GM12878 (cell line): ENCODE results near the gene IQCK. TPM values are rescaled to one million over a fixed set of nuclear protein-coding genes. Genes with fewer than 3 reads are reported as not detected.

Source experiments
- ATAC-seq: fragments of 200-7000 bp; cut with Tn5 transposase; 3 replicates; pipeline ENCODE4 v1.9.1; 2020; ENCODE audit warnings: mild to moderate bottlenecking, moderate library complexity
- BruUV-seq: library from RNA; stranded (reverse); fragments of 400-500 nt; replicated peaks from 2 replicates; lab custom pipeline; 2021; lab: Mats Ljungman, UMichigan
- CTCF ChIA-PET: fragments of 300-600 bp; sonication (Branson Sonifier 250); formaldehyde crosslinking; extraction: SDS; loops from one replicate; lab custom pipeline; 2021; ENCODE audit warnings: inconsistent platforms; lab: Yijun Ruan, JAX
- POLR2A ChIA-PET: fragments of 350-600 bp; formaldehyde crosslinking; extraction: SDS; loops from one replicate; lab custom pipeline; 2021; ENCODE audit warnings: inconsistent platforms; lab: Charles Lee
- RAD21 ChIA-PET: fragments of 300-600 bp; sonication (Branson Sonifier 250); formaldehyde crosslinking; loops from one replicate; lab custom pipeline; 2023; ENCODE audit warnings: antibody characterized with exemption; ENCODE audit not compliant: unreplicated experiment; lab: Charles Lee
- SMC1A ChIA-PET: fragments of 300-600 bp; sonication (Branson Sonifier 250); formaldehyde crosslinking; loops from one replicate; lab custom pipeline; 2023; ENCODE audit not compliant: unreplicated experiment, uncharacterized antibody; lab: Charles Lee
- DNase-seq: peaks from one replicate; pipeline ENCODE4 v3.0.0-alpha.2; 2011; ENCODE audit warnings: low read depth, low spot score
- FAIRE-seq: peaks from 3 replicates; lab custom pipeline; 2011; peaks lifted over from hg19 to GRCh38; lab: Jason Lieb, UNC
- H2AFZ ChIP-seq: 2 replicates; pipeline ENCODE4 v1.6.0; 2011; ENCODE audit warnings: low read depth, low read length, control low read depth; ENCODE audit not compliant: control insufficient read depth
- H3K27ac ChIP-seq: 2 replicates; pipeline ENCODE4 v1.5.1; 2011; ENCODE audit warnings: control low read depth; ENCODE audit not compliant: control insufficient read depth, insufficient read depth
- H3K27me3 ChIP-seq, 2 experiments: replicated peaks in 1 of 2; 2 replicates each; pipeline versions ENCODE4 v1.6.0 to v1.6.1; 2011; ENCODE audit warnings: low read length in 1 of 2; ENCODE audit not compliant: control insufficient read depth in 2 of 2, insufficient read depth in 2 of 2
- H3K36me3 ChIP-seq, 2 experiments: 2 replicates each; pipeline ENCODE4 v1.5.1; 2011; ENCODE audit warnings: low read length in 1 of 2; ENCODE audit not compliant: control insufficient read depth in 2 of 2, insufficient read depth in 2 of 2
- H3K4me1 ChIP-seq: 2 replicates; pipeline ENCODE4 v1.6.1; 2011; ENCODE audit warnings: mild to moderate bottlenecking, low read length, moderate library complexity, mixed read lengths; ENCODE audit not compliant: control insufficient read depth, insufficient read depth
- H3K4me2 ChIP-seq: 2 replicates; pipeline ENCODE4 v1.6.0; 2011; ENCODE audit warnings: control low read depth; ENCODE audit not compliant: control insufficient read depth, insufficient read depth
- H3K4me3 ChIP-seq: fragments of 200-600 bp; sonication (generic); 2 replicates; pipeline ENCODE4 v1.5.1; 2016
- H3K79me2 ChIP-seq: 2 replicates; pipeline ENCODE4 v1.6.0; 2011; ENCODE audit warnings: low read length; ENCODE audit not compliant: control insufficient read depth, insufficient read depth
- H3K9ac ChIP-seq: 2 replicates; pipeline ENCODE4 v1.8.0; 2011; ENCODE audit warnings: low read length, control low read depth, mixed read lengths; ENCODE audit not compliant: control insufficient read depth, insufficient read depth
- H3K9me3 ChIP-seq: replicated peaks from 3 replicates; pipeline ENCODE4 v1.5.1; 2011; ENCODE audit warnings: mild to moderate bottlenecking, low read length; ENCODE audit not compliant: control insufficient read depth, insufficient read depth
- H4K20me1 ChIP-seq: 2 replicates; pipeline ENCODE4 v1.6.0; 2011; ENCODE audit not compliant: control insufficient read depth, insufficient read depth
- ATF3 ChIP-seq: IDR thresholded peaks from 2 replicates; pipeline ENCODE4 v1.6.1; 2011; ENCODE audit warnings: low read depth, mild to moderate bottlenecking, low read length, moderate library complexity, borderline replicate concordance; ENCODE audit errors: extremely low read depth
- CBFB ChIP-seq: IDR thresholded peaks from 2 replicates; pipeline ENCODE4 v1.6.1; 2016; ENCODE audit warnings: antibody characterized with exemption, low read depth
- CBX5 ChIP-seq: sonication (generic); IDR thresholded peaks from 2 replicates; pipeline ENCODE4 v1.6.1; 2016; ENCODE audit warnings: low read depth, moderate library complexity, mild to moderate bottlenecking, inconsistent platforms
- E2F8 ChIP-seq: fragments of 450-650 bp; IDR thresholded peaks from 2 replicates; pipeline ENCODE4 v1.6.1; 2018; ENCODE audit warnings: mild to moderate bottlenecking, low read depth, moderate library complexity; ENCODE audit not compliant: partially characterized antibody
- KAT2A ChIP-seq: conservative IDR thresholded peaks from 2 replicates; pipeline ENCODE4 v1.6.1; 2011; ENCODE audit warnings: low read depth, low read length; ENCODE audit not compliant: control insufficient read depth
- MAX ChIP-seq: IDR thresholded peaks from 2 replicates; pipeline ENCODE4 v1.6.1; 2012; ENCODE audit warnings: low read depth, low read length, improper control_type of control experiment
- NFYA ChIP-seq: IDR thresholded peaks from 2 replicates; pipeline ENCODE4 v1.6.1; 2011; ENCODE audit warnings: low read depth, mild to moderate bottlenecking, low read length, improper control_type of control experiment, borderline replicate concordance
- SKIL ChIP-seq: fragments of 450-650 bp; IDR thresholded peaks from 2 replicates; pipeline ENCODE4 v1.6.1; 2017; ENCODE audit warnings: mild to moderate bottlenecking, low read depth, inconsistent platforms; ENCODE audit not compliant: poor library complexity, severe bottlenecking
- SUZ12 ChIP-seq: fragments of 200-600 bp; sonication (generic); IDR thresholded peaks from one replicate; pipeline ENCODE4 v1.6.1; 2018; ENCODE audit warnings: antibody characterized with exemption, mild to moderate bottlenecking; ENCODE audit not compliant: unreplicated experiment
- TARDBP ChIP-seq: IDR thresholded peaks from 2 replicates; pipeline ENCODE4 v1.6.1; 2016; ENCODE audit warnings: borderline replicate concordance
- TCF12 ChIP-seq: IDR thresholded peaks from 2 replicates; pipeline ENCODE4 v1.6.1; 2011; ENCODE audit warnings: low read depth, mild to moderate bottlenecking, low read length
- ZBTB4 ChIP-seq: fragments of 450-650 bp; formaldehyde crosslinking; IDR thresholded peaks from 2 replicates; pipeline ENCODE4 v1.4.0; 2022; ENCODE audit warnings: mild to moderate bottlenecking, moderate library complexity
- ZSCAN29 ChIP-seq: fragments of 450-650 bp; IDR thresholded peaks from 2 replicates; pipeline ENCODE4 v1.6.1; 2017; ENCODE audit warnings: mild to moderate bottlenecking, moderate library complexity
- WGBS: methylation state at CpG from one replicate; pipeline ENCODE4 v1.1.6; 2016; ENCODE audit warnings: low lambda C conversion rate; ENCODE audit not compliant: insufficient replicate concordance, insufficient coverage; ENCODE audit errors: missing lambda C conversion rate; 5-methylcytosine and 5-hydroxymethylcytosine counted together
- in situ Hi-C: fragments of 300-500 bp; cut with MboI; formaldehyde crosslinking; loops from 9 replicates; pipeline ENCODE4 v1.14.3; 2018; ENCODE audit warnings: mixed read lengths
- intact Hi-C: fragments of 100-400 bp; cut with micrococcal nuclease; formaldehyde crosslinking; loops from one replicate; pipeline ENCODE4 v1.14.2; 2022; ENCODE audit not compliant: unreplicated experiment
- polyA plus RNA-seq, 11 experiments: library from polyadenylated mRNA; depleted of rRNA in 4 of 11; unstranded in 6 of 11; stranded (reverse) in 5 of 11; fragments of >200 nt; fragmentation: Nextera tagmentation in 4 of 11; fragmentation: Illumina TruSeq in 1 of 11; extraction: Ambion mirVana in 4 of 11; extraction: Trizol in 1 of 11; gene quantifications; 1 replicate in 1 of 11; 2 replicates in 10 of 11; pipeline versions ENCODE4 v1.2.1 to v1.2.3, GENCODE V29; 2011 to 2016; ENCODE audit warnings: inconsistent platforms in 2 of 11, missing spikeins in 2 of 11, low read depth in 1 of 11
- total RNA-seq, 4 experiments: library from RNA; depleted of rRNA in 3 of 4; stranded (reverse); fragments of >200 nt in 3 of 4; fragmentation: Illumina TruSeq in 1 of 4; extraction: Trizol in 1 of 4; gene quantifications; 2 replicates each; pipeline versions ENCODE4 v1.2.1 to v1.2.3, GENCODE V29; 2013 to 2021

The IQCK gene
- total and polyA plus RNA-seq, 10 of the 15 experiments (the other 5 are each of a cell fraction or from before 2014, with no cell fraction given), result 1.0 to 4.2 (median 2.4) TPM

- no peak overlapping the region for H3K4me2 ChIP-seq
- in situ Hi-C loops, result loop anchor here (5.0 kb wide), 2 partner anchors 395 to 475 kb away; no protein-coding TSS in a partner anchor
- H3K27ac ChIP-seq, result no peak overlapping the region
- ChIA-PET SMC1A (interaction anchor here (0.8 to 5.5 kb wide), 10 partner anchors 9 to 480 kb away, joined by 3 to 103 read pairs (median 4); no protein-coding TSS in a partner anchor), RAD21 (interaction anchor here (0.5 to 5.2 kb wide), 14 partner anchors 9 to 723 kb away, joined by 3 to 117 read pairs (median 3); no protein-coding TSS in a partner anchor), CTCF (interaction anchor here (0.5 to 6.7 kb wide), 40 partner anchors 9 to 1037 kb away, joined by 3 to 212 read pairs (median 4); partner anchors contain the start of gene VPS35L), POLR2A (no interaction called here)
- H3K36me3 ChIP-seq, result no peaks in the 10 kb centered on the region
- no peaks in the 10 kb centered on the region for H3K27me3 ChIP-seq
- no peak overlapping the region for H3K9ac ChIP-seq
- intact Hi-C loops, result loop anchor here (1.0 to 10.0 kb wide), 3 partner anchors 287 to 476 kb away; no protein-coding TSS in a partner anchor
- H3K9me3 ChIP-seq, result no peaks in the 10 kb centered on the region
- WGBS, result 6% methylated on average over 24 of the region's 24 CpGs
- no peaks in the 10 kb centered on the region for H3K79me2 ChIP-seq
- H3K4me3 ChIP-seq, result no peak overlapping the region
- H2AFZ ChIP-seq, result peak overlapping the region; percentile 33
- ATAC-seq (peak; percentile 100), FAIRE-seq (peak; percentile 47), DNase-seq (peak; percentile 7)
- no TSS peak for BruUV-seq
- H4K20me1 ChIP-seq, result no peaks in the 10 kb centered on the region
- H3K4me1 ChIP-seq, result no peaks in the 10 kb centered on the region
- no peak for TF ChIP-seq TARDBP
- no peak for TF ChIP-seq CBFB
- no peak for TF ChIP-seq TCF12
- no peak for TF ChIP-seq E2F8
- no peak for TF ChIP-seq SUZ12
- TF ChIP-seq NFYA, result no peak
- TF ChIP-seq ATF3, result no peak
- TF ChIP-seq ZBTB4 (CRISPR knock-in tag), result no peak
- TF ChIP-seq ZSCAN29, result no peak
- TF ChIP-seq CBX5, result no peak
- no peak for TF ChIP-seq SKIL
- TF ChIP-seq KAT2A, result no peak
- TF ChIP-seq MAX, result no peak
These were observed 189.3 kb downstream of the IQCK start for GRCh38 chr16:19907161-19907992.
